ENCODE measurements around the gene RFTN1.

The RFTN1 gene

GRCh38 chr3:16508591-16508995 lies 4.9 kb downstream of the RFTN1 start:
- Histone ChIP-seq H3K4me2 (ENCODE audit: low read depth, low read length, poor library complexity, severe bottlenecking) (peak overlapping the region; percentile 98), H3K9me3 (ENCODE audit: insufficient read depth, low read depth, low read length) (no peaks in the 10 kb centered on the region), H3K27me3 (ENCODE audit: insufficient read depth, low read length, poor library complexity, severe bottlenecking) (no peaks in the 10 kb centered on the region), H3F3A (ENCODE audit: low read depth) (peaks cover 8% of the 10 kb centered on the region; the same call in 1 of the 2 replicates), H3K79me2 (ENCODE audit: insufficient read depth, low read length) (peaks cover 92% of the 10 kb centered on the region), H3K36me3 (ENCODE audit: insufficient read depth, low read length) (peaks cover 10% of the 10 kb centered on the region; the same call in 1 of the 2 replicates), H2AFZ (ENCODE audit: low read length) (no peak overlapping the region), H3K4me3 (ENCODE audit: low read length, poor library complexity, severe bottlenecking) (peak overlapping the region; percentile 83), H3K4me1 (ENCODE audit: insufficient read depth, low read length, poor library complexity, severe bottlenecking) (peaks cover 82% of the 10 kb centered on the region), H3K9me2 (replicated peaks; ENCODE audit: low read depth, low read length) (no peaks in the 10 kb centered on the region), H3K9ac (ENCODE audit: low read depth, low read length, poor library complexity, severe bottlenecking) (peak overlapping the region; percentile 95), H4K20me1 (ENCODE audit: insufficient read depth, low read length, poor library complexity, severe bottlenecking) (peaks cover 63% of the 10 kb centered on the region)
- TF ChIP-seq CTCF (conservative IDR thresholded peaks at IDR 0.05; ENCODE audit: low read length) (no peak), EZH2phosphoT487 (IDR thresholded peaks at IDR 0.05; ENCODE audit: borderline replicate concordance) (no peak)

- peak overlapping the region; percentile 95 for H3K9ac ChIP-seq (ENCODE audit: low read depth, low read length, poor library complexity, severe bottlenecking)
- H3K4me2 ChIP-seq (ENCODE audit: low read depth, low read length, poor library complexity, severe bottlenecking), result peak overlapping the region; percentile 98
- peaks cover 10% of the 10 kb centered on the region; the same call in 1 of the 2 replicates for H3K36me3 ChIP-seq (ENCODE audit: insufficient read depth, low read length)
- H3K27me3 ChIP-seq (ENCODE audit: insufficient read depth, low read length, poor library complexity, severe bottlenecking), result no peaks in the 10 kb centered on the region
- H4K20me1 ChIP-seq (ENCODE audit: insufficient read depth, low read length, poor library complexity, severe bottlenecking), result peaks cover 67% of the 10 kb centered on the region
- H3K4me3 ChIP-seq (ENCODE audit: low read length, poor library complexity, severe bottlenecking), result peak overlapping the region; percentile 83
- peaks cover 93% of the 10 kb centered on the region for H3K79me2 ChIP-seq (ENCODE audit: insufficient read depth, low read length)
- H3K9me2 ChIP-seq (replicated peaks; ENCODE audit: low read depth, low read length), result no peaks in the 10 kb centered on the region
- H2AFZ ChIP-seq (ENCODE audit: low read length), result no peak overlapping the region
- H3K9me3 ChIP-seq (ENCODE audit: insufficient read depth, low read depth, low read length), result no peaks in the 10 kb centered on the region
- TF ChIP-seq EZH2phosphoT487 (IDR thresholded peaks at IDR 0.05; ENCODE audit: borderline replicate concordance), result no peak
- no peak for TF ChIP-seq CTCF (conservative IDR thresholded peaks at IDR 0.05; ENCODE audit: low read length)
- H3K4me1 ChIP-seq (ENCODE audit: insufficient read depth, low read length, poor library complexity, severe bottlenecking), result peaks cover 85% of the 10 kb centered on the region
- peaks cover 8% of the 10 kb centered on the region; the same call in 1 of the 2 replicates for H3F3A ChIP-seq (ENCODE audit: low read depth)
Observed at GRCh38 chr3:16508243-16508578, 5.3 kb downstream of the RFTN1 start.

DNA sequence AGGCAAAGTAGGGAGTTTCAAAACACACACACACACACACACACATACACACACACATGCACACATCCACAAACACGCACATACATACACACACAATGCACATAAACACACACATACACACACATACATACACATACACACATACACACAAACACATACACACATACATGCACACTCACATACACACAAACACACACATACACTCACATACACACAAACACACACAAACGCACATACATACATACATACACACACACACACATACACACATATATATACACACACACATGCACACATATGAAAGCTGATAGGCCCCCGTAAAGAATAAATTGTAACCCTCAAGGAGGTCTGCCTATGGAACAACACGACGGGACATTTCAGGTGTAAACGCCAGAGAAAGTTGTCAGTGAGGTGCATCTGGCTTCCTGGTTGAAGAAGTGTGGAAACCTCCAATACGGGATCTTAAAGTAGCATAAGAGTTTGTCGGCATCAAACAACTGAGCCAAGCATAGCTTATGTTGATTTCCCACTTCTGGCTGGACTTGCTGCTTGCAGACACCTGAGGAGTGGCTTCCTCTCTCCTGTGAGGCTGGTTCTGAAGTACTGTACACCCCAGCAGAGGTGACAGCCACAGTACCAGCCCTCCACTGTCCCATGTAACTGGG lies 5.8 kb downstream of the RFTN1 start:
- H3K79me2 ChIP-seq (ENCODE audit: insufficient read depth, low read length), result peaks cover 93% of the 10 kb centered on the region

More for the DNA sequence above, 5.8 kb downstream of the RFTN1 start:
- Histone ChIP-seq H3K27me3 (ENCODE audit: insufficient read depth, low read length, poor library complexity, severe bottlenecking) (no peaks in the 10 kb centered on the region), H3K4me2 (ENCODE audit: low read depth, low read length, poor library complexity, severe bottlenecking) (peak overlapping the region; percentile 98), H3K9ac (ENCODE audit: low read depth, low read length, poor library complexity, severe bottlenecking) (peak overlapping the region; percentile 95), H3K4me1 (ENCODE audit: insufficient read depth, low read length, poor library complexity, severe bottlenecking) (peaks cover 87% of the 10 kb centered on the region), H3K36me3 (ENCODE audit: insufficient read depth, low read length) (peaks cover 10% of the 10 kb centered on the region; the same call in 1 of the 2 replicates), H2AFZ (ENCODE audit: low read length) (no peak overlapping the region), H3K9me2 (replicated peaks; ENCODE audit: low read depth, low read length) (no peaks in the 10 kb centered on the region), H3K9me3 (ENCODE audit: insufficient read depth, low read depth, low read length) (no peaks in the 10 kb centered on the region), H3K4me3 (ENCODE audit: low read length, poor library complexity, severe bottlenecking) (peak overlapping the region; percentile 83), H3F3A (ENCODE audit: low read depth) (peaks cover 8% of the 10 kb centered on the region; the same call in 1 of the 2 replicates), H4K20me1 (ENCODE audit: insufficient read depth, low read length, poor library complexity, severe bottlenecking) (peaks cover 71% of the 10 kb centered on the region)
- TF ChIP-seq CTCF (conservative IDR thresholded peaks at IDR 0.05; ENCODE audit: low read length), result no peak
- no peak for TF ChIP-seq EZH2phosphoT487 (IDR thresholded peaks at IDR 0.05; ENCODE audit: borderline replicate concordance)

Measured in Loucy (cell line).